Measurements from ENCODE around the gene GABARAPL1.

Gene GABARAPL1

GRCh38 chr12:10175846-10176636, 36.6 kb upstream of the GABARAPL1 start:
- Histone ChIP-seq H3K36me3 (ENCODE audit: insufficient read depth) (no peaks in the 10 kb centered on the region), H3K4me2 (no peak overlapping the region), H3K4me3 (IDR thresholded peaks at IDR 0.05; ENCODE audit: insufficient read depth, low read depth, low read length) (no peak overlapping the region), H3K27ac (no peak overlapping the region), H4K20me1 (ENCODE audit: insufficient read depth) (no peaks in the 10 kb centered on the region), H3K27me3 (ENCODE audit: insufficient read depth, low read depth) (no peaks in the 10 kb centered on the region), H3K79me2 (ENCODE audit: insufficient read depth, low read depth) (no peaks in the 10 kb centered on the region), H3K4me1 (ENCODE audit: low read depth, poor library complexity, severe bottlenecking) (no peaks in the 10 kb centered on the region), H3K9ac (no peak overlapping the region), H2AFZ (ENCODE audit: low read depth) (no peak overlapping the region)
- TF ChIP-seq CTCF (conservative IDR thresholded peaks at IDR 0.05; ENCODE audit: low read depth, low read length), result no peak

- Histone ChIP-seq H3K27me3 (ENCODE audit: insufficient read depth, low read depth) (no peaks in the 10 kb centered on the region), H3K9ac (no peak within 1 kb of the TSS), H3K36me3 (ENCODE audit: insufficient read depth) (no peaks in the 10 kb centered on the region), H3K4me2 (no peak within 1 kb of the TSS), H3K4me1 (ENCODE audit: low read depth, poor library complexity, severe bottlenecking) (no peaks in the 10 kb centered on the region), H3K4me3 (IDR thresholded peaks at IDR 0.05; ENCODE audit: insufficient read depth, low read depth, low read length) (no peak within 1 kb of the TSS), H4K20me1 (ENCODE audit: insufficient read depth) (no peaks in the 10 kb centered on the region), H3K27ac (no peak within 1 kb of the TSS), H3K79me2 (ENCODE audit: insufficient read depth, low read depth) (no peaks in the 10 kb centered on the region), H2AFZ (ENCODE audit: low read depth) (no peak within 1 kb of the TSS)
- TF ChIP-seq CTCF (conservative IDR thresholded peaks at IDR 0.05; ENCODE audit: low read depth, low read length), result no peak
Observed at GRCh38 chr12:10178821-10179220, 33.9 kb upstream of the GABARAPL1 start, which contains the start of gene TMEM52B. TMEM52B (plus strand) TSS chr12:10179032; CDS start chr12:10179575, 543 bp downstream.

- no peak overlapping the region for H3K9ac ChIP-seq
- H4K20me1 ChIP-seq (ENCODE audit: insufficient read depth), result no peaks in the 10 kb centered on the region
- H3K27me3 ChIP-seq (ENCODE audit: insufficient read depth, low read depth), result no peaks in the 10 kb centered on the region
- H3K36me3 ChIP-seq (ENCODE audit: insufficient read depth), result no peaks in the 10 kb centered on the region
- H2AFZ ChIP-seq (ENCODE audit: low read depth), result no peak overlapping the region
- no peaks in the 10 kb centered on the region for H3K79me2 ChIP-seq (ENCODE audit: insufficient read depth, low read depth)
- H3K4me3 ChIP-seq (IDR thresholded peaks at IDR 0.05; ENCODE audit: insufficient read depth, low read depth, low read length), result no peak overlapping the region
- TF ChIP-seq CTCF (conservative IDR thresholded peaks at IDR 0.05; ENCODE audit: low read depth, low read length), result no peak
- no peaks in the 10 kb centered on the region for H3K4me1 ChIP-seq (ENCODE audit: low read depth, poor library complexity, severe bottlenecking)
- H3K27ac ChIP-seq, result no peak overlapping the region
- H3K4me2 ChIP-seq, result no peak overlapping the region
Observed at GRCh38 chr12:10179776-10180181, 32.9 kb upstream of the GABARAPL1 start.

- Histone ChIP-seq H3K27ac (no peak overlapping the region), H3K9ac (no peak overlapping the region), H4K20me1 (ENCODE audit: insufficient read depth) (no peaks in the 10 kb centered on the region), H3K79me2 (ENCODE audit: insufficient read depth, low read depth) (no peaks in the 10 kb centered on the region), H3K4me3 (IDR thresholded peaks at IDR 0.05; ENCODE audit: insufficient read depth, low read depth, low read length) (no peak overlapping the region), H3K36me3 (ENCODE audit: insufficient read depth) (no peaks in the 10 kb centered on the region), H2AFZ (ENCODE audit: low read depth) (no peak overlapping the region), H3K4me2 (no peak overlapping the region), H3K27me3 (ENCODE audit: insufficient read depth, low read depth) (no peaks in the 10 kb centered on the region), H3K4me1 (ENCODE audit: low read depth, poor library complexity, severe bottlenecking) (no peaks in the 10 kb centered on the region)
- no peak for TF ChIP-seq CTCF (conservative IDR thresholded peaks at IDR 0.05; ENCODE audit: low read depth, low read length)
Observed at GRCh38 chr12:10182354-10183049, 30.2 kb upstream of the GABARAPL1 start.

All from KMS-11 (cell line).